Neural cell (in vitro differentiated cells): Measurements from ENCODE around the gene IL2RG.

Experiments
- EP300 ChIP-seq: fragments of 450-650 bp; conservative IDR thresholded peaks from 2 replicates; pipeline ENCODE4 v1.6.1; 2014; ENCODE audit warnings: antibody characterized with exemption, mild to moderate bottlenecking, moderate library complexity; ENCODE audit not compliant: poor library complexity, severe bottlenecking
- EZH2 ChIP-seq: fragments of 200-600, 300-800 bp; shearing (Covaris generic), sonication (generic); IDR thresholded peaks from 2 replicates; pipeline ENCODE4 v1.6.1; 2014; ENCODE audit warnings: antibody characterized with exemption, low read length, borderline replicate concordance, mild to moderate bottlenecking; ENCODE audit not compliant: insufficient read depth, poor library complexity, severe bottlenecking
- MXI1 ChIP-seq: fragments of 450-650 bp; conservative IDR thresholded peaks from 2 replicates; pipeline ENCODE4 v1.6.1; 2014; ENCODE audit warnings: antibody characterized with exemption, mild to moderate bottlenecking; ENCODE audit not compliant: poor library complexity, severe bottlenecking
- POLR2AphosphoS5 ChIP-seq: IDR thresholded peaks from 2 replicates; pipeline ENCODE4 v1.6.1; 2012
- RAD21 ChIP-seq: fragments of 450-650 bp; conservative IDR thresholded peaks from 2 replicates; pipeline ENCODE4 v1.6.1; 2014; ENCODE audit warnings: antibody characterized with exemption, mild to moderate bottlenecking, moderate library complexity
- TF ChIP-seq, protein P1 (sequence below): fragments of 450-650 bp; IDR thresholded peaks from 2 replicates; pipeline ENCODE4 v1.5.1; 2014; ENCODE audit warnings: antibody characterized with exemption, mild to moderate bottlenecking, moderate library complexity; ENCODE audit not compliant: poor library complexity, severe bottlenecking

DNA sequence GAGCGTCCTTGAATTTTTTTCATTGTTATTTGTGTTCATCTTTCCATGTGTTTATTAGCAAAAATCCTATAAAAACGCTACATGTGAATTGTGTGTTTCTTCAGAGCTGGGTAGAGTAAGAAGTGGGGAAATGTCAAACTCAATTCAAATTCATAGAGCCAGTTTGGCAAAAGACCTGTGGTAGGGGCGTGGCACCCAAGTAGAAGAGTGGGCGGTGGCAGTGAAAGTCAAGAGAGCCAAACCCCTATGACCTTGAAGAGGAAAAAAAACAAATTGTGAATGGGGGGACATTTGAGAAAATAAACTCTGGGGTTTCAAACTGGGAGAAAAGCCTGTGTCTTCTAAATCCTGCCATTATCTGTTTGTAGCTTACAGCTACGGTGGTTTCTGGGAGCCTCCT is 20.1 kb downstream of the IL2RG start:
- TF ChIP-seq, protein P1, sequence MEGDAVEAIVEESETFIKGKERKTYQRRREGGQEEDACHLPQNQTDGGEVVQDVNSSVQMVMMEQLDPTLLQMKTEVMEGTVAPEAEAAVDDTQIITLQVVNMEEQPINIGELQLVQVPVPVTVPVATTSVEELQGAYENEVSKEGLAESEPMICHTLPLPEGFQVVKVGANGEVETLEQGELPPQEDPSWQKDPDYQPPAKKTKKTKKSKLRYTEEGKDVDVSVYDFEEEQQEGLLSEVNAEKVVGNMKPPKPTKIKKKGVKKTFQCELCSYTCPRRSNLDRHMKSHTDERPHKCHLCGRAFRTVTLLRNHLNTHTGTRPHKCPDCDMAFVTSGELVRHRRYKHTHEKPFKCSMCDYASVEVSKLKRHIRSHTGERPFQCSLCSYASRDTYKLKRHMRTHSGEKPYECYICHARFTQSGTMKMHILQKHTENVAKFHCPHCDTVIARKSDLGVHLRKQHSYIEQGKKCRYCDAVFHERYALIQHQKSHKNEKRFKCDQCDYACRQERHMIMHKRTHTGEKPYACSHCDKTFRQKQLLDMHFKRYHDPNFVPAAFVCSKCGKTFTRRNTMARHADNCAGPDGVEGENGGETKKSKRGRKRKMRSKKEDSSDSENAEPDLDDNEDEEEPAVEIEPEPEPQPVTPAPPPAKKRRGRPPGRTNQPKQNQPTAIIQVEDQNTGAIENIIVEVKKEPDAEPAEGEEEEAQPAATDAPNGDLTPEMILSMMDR: no peak
- TF ChIP-seq EZH2 (no peak), EP300 (no peak), POLR2AphosphoS5 (no peak), RAD21 (no peak), MXI1 (no peak)
